GM12873 (cell line): ENCODE results near the gene PABPN1L.

Experiments used
- TF ChIP-seq, protein P1 (sequence below): IDR thresholded peaks from 2 replicates; pipeline ENCODE4 v1.5.1; 2012; ENCODE audit warnings: low read depth, mild to moderate bottlenecking, moderate library complexity, low read length, control low read depth; ENCODE audit not compliant: insufficient read depth; ENCODE audit errors: missing control alignments

The PABPN1L gene

DNA sequence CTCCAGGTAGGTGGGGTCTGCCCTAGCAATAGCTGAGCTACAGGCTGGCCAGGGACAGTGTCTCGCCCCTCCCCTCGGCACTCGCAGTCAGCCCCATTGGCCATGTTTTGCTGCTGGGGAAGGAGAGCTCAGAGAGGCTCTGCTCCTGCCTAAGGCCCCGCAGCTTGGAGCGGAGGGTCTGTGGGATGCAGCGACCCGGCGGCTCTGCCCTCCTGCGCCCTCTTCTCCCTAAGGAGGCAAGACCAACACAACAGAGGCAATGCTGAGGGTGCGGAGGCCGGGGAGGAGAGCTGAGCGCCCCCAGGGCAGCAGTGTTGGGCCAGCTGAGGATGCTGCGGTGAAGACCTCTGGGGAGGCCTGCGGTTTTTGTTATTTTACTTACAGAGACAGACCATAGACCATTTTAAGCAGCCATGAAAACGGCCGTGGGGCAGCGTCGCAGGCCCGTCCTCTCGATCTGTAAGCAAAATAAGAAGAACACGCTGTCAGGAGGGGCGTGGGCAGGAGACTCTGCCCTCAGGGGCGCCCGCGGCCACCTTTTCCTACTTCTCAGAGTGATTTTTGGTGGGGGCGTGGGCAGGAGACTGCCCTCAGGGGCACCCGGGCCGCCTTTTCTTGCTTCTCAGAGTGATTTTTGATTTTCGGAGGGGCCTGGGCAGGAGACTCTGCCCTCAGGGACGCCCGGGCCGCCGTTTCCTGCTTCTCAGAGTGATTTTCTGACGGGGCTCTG lies 31.4 kb upstream of the PABPN1L start:
- TF ChIP-seq, protein P1, sequence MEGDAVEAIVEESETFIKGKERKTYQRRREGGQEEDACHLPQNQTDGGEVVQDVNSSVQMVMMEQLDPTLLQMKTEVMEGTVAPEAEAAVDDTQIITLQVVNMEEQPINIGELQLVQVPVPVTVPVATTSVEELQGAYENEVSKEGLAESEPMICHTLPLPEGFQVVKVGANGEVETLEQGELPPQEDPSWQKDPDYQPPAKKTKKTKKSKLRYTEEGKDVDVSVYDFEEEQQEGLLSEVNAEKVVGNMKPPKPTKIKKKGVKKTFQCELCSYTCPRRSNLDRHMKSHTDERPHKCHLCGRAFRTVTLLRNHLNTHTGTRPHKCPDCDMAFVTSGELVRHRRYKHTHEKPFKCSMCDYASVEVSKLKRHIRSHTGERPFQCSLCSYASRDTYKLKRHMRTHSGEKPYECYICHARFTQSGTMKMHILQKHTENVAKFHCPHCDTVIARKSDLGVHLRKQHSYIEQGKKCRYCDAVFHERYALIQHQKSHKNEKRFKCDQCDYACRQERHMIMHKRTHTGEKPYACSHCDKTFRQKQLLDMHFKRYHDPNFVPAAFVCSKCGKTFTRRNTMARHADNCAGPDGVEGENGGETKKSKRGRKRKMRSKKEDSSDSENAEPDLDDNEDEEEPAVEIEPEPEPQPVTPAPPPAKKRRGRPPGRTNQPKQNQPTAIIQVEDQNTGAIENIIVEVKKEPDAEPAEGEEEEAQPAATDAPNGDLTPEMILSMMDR: no peak

DNA sequence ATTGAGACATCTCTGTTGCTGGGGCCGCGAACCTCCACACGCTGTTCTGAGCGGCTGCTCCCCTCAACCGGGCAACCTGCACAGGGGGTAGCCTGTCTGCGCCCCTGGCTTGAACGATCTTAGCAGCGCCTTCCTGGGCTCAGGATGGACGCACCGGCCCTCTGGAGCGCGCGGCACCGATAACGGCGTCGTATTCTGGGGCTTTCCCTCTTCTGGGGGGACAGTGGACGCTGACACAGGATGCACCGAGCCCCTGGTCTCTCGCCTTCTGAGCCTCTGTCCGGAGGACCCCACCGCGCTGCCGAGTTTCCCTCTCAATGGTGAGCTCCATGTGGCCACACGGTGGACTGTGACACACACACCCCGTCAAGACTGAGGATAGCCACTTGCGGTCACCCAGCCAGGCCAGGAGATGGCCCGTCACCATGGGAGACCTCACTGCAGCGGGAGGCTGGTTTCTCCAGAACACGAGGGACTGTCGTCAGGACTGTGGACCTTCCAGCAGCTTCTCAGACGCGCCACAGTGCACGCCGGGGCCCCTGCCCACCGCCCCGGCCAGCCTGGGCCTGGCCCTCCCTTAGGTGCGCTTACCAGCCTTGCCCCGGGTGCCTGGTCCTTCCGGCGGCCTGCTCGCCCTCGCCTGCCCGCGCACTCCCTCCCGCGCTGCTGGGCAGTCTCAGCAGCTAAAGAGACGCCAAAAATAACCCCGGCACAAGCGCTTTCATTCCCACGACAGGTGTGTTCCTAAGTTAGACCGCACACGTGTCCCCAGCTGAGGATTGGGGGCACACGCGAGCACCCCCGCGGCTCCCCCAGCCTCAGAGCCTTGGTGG lies 30.0 kb upstream of the PABPN1L start:
- TF ChIP-seq, protein P1: no peak

DNA sequence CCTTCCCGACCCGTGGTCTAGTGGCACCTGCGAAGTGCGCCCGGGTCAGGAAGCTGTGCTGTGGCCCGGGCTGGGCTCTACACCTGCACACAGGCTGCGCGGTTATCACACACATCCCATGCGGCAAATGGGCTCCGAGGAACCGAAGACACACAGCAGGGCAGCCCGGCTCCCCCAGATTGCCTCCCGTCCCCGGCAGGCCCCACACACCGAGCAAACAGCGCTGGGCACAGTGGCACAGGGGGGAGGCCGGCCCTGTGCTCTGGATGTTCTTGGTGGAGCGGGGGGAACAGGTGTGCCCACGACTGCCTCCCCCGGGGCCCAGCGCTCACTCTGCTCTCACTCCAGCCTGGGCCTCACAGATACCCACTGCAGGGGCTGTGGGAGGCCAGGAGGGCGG lies 28.9 kb upstream of the PABPN1L start:
- TF ChIP-seq, protein P1: no peak

DNA sequence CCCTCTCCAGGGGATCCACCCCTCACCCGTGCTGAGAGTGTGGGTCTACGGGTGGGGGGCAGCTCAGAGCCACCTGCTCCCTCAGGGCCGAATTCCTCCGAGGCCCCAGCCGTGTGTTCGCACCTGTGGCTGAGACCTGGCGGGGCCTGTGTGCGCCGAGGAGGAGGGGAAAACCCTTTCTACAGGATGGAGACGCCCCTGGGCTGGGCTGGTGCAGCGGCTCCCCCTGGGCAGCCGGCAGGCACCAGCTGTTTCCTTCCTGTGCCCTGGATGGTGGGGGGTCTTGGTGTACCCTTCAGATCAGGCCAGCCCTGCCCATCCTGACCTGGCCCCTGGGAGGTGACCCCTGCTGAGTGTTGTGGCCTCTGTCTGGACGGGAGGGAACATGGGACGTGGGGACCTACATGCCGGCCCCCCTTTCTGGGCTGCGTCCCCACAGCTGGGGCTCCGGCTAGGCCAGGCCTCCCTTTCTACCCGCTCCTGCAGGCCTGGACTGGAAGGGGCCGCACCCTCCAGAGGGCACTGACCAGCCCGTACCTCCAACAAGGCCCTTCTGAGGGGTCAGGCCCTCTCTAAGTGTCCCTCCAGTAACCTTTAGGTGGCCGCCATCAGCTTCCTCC lies 28.3 kb upstream of the PABPN1L start:
- TF ChIP-seq, protein P1: no peak

DNA sequence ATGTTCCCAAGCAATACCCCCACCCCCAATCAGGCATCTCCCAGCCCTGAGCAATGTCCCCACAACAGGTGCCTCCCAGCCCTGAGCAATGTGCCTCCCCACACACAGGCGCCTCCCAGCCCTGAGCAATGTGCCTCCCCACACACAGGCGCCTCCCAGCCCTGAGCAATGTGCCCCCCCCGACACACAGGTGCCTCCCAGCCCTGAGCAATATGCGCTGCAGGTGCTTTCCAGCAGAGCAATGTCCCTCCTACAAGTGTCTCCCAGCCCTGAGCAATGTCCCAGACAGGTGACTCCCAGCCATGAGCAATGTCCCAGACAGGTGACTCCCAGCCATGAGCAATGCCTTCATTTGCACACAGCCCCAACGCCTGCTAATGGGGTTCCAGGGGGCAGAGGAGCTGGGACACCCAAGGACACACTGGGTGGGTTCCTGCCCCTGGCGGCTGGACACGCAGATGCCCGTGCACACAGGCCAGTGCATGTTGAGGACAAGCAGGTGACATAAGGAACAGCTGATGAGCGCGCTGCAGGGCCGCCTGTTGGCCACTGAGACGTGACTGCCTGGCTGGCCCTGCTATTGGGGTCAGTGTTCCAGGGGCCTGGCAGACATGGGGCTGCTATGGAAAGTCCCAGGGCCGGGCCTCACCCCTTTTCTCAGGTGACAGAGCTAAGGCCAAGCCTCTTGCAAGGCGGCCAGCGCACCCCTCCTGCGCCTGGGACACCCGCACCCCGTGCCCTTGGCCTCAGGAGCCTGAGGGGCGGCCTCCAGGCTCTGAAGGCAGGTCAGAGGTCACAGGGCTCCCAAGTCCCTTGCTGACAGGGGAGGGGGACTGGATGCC lies 26.9 kb upstream of the PABPN1L start:
- TF ChIP-seq, protein P1: no peak

DNA sequence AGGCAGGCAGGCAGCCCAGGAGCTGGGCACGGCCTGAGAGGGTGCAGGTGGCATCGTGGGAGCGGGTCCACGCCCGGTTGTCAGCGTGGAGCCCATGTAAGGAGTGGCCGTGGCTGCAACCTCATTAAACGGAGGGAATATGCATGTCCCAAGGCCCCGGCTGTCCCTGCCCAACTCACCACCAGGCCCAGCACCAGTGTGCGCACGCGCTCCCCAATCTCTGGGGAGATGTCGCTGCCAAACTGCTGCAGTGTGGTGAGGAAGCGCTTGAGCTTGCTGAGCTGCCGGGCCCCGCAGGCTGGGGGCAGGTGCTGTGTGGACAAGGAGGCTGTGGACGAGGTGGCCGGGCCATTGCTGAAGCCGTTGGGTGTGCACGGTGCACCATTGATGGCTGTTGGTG lies 25.6 kb upstream of the PABPN1L start:
- TF ChIP-seq, protein P1: no peak
